Left renal cortex interstitium (tissue), 4 donors: ENCODE measurements around the gene ANKRD2. TPM values are rescaled to one million over a fixed set of nuclear protein-coding genes. Genes with fewer than 3 reads are reported as not detected.
"Not testable (repeated sequence)": the region's sequence is repeated elsewhere in the genome, so short reads cannot be mapped to it uniquely, and the experiment has no call there.

Source experiments
- DNase-seq, 4 donors: peaks; one replicate each; pipeline ENCODE4 v3.0.0-alpha.2; 2013; ENCODE audit warnings: low read depth in 4 of 4, low spot score in 2 of 4, missing footprints in 1 of 4
- polyA plus RNA-seq, 4 donors: library from polyadenylated mRNA; unstranded; fragments of 120-200 nt; gene quantifications; one replicate each; pipeline ENCODE4 v1.2.1, GENCODE V29; 2013; ENCODE audit not compliant: insufficient read length in 4 of 4

ANKRD2 gene
- polyA plus RNA-seq, 4 donors = 0.38 to 0.56 (median 0.51) TPM

- DNase-seq = no peak
Measured at GRCh38 chr10:97570789-97571471, 1.6 kb upstream of the ANKRD2 start.

- no peak for DNase-seq
Measured at GRCh38 chr10:97571622-97572021, 957 bp upstream of the ANKRD2 start.

- no peak for DNase-seq
Measured at GRCh38 chr10:97573021-97573420, 442 bp downstream of the ANKRD2 start.

- no peak for DNase-seq
Measured at GRCh38 chr10:97573672-97574071, 1.1 kb downstream of the ANKRD2 start.

GRCh38 chr10:97574374-97575126, 2.0 kb downstream of the ANKRD2 start:
- DNase-seq = peak in 2 of 4 donors; percentile 45 to 64

GRCh38 chr10:97575127-97575668, 2.6 kb downstream of the ANKRD2 start:
- DNase-seq = no peak

GRCh38 chr10:97576487-97576886, 3.9 kb downstream of the ANKRD2 start:
- not testable (repeated sequence) for DNase-seq

GRCh38 chr10:97577701-97578100, 5.1 kb downstream of the ANKRD2 start:
- no peak for DNase-seq

- DNase-seq = no peak
Measured at GRCh38 chr10:97578171-97578844, 5.7 kb downstream of the ANKRD2 start.

- DNase-seq = no peak
Measured at GRCh38 chr10:97580421-97581367, 8.1 kb downstream of the ANKRD2 start.

- no peak for DNase-seq
Measured at GRCh38 chr10:97582169-97582568, 9.6 kb downstream of the ANKRD2 start.

- no peak for DNase-seq
Measured at GRCh38 chr10:97583476-97583875, 10.9 kb downstream of the ANKRD2 start.

GRCh38 chr10:97584060-97584797, 11.7 kb downstream of the ANKRD2 start, which contains the start of gene HOGA1:
Gene HOGA1 (plus strand): TSS chr10:97584389. CDS start chr10:97584704, 315 bp downstream.
- DNase-seq = peak in 2 of 4 donors; percentile 26 to 39

GRCh38 chr10:97584798-97585438, 12.3 kb downstream of the ANKRD2 start:
- no peak for DNase-seq

- no peak for DNase-seq
Measured at GRCh38 chr10:97585439-97585811, 12.8 kb downstream of the ANKRD2 start.

- no peak for DNase-seq
Measured at GRCh38 chr10:97587183-97587582, 14.6 kb downstream of the ANKRD2 start.

GRCh38 chr10:97589479-97589878, 16.9 kb downstream of the ANKRD2 start, which contains the start of gene C10orf62:
Gene C10orf62 (plus strand): TSS chr10:97589721. CDS start chr10:97589898, 177 bp downstream.
- no peak for DNase-seq

- DNase-seq = no peak
Measured at GRCh38 chr10:97590082-97590747, 17.6 kb downstream of the ANKRD2 start.
